ENCODE measurements around the gene WASHC2C. TPM values are rescaled to one million over a fixed set of nuclear protein-coding genes. Genes with fewer than 3 reads are reported as not detected.
"Not testable (repeated sequence)": the region's sequence is repeated elsewhere in the genome, so short reads cannot be mapped to it uniquely, and the experiment has no call there.

The WASHC2C gene
- 10 to 100 TPM in 11 of 12 donors, not detected in 1; 19.7 to 49.2 (median 24.6) TPM for polyA plus RNA-seq (ENCODE audit: insufficient read length in 12 of 12)
- long read RNA-seq, donor 1, partial matches to known transcripts, result 45 of 53 reads
- long read RNA-seq, donor 1, other reads (novel, unspliced or antisense), result 5 of 53 reads
- long read RNA-seq, donor 2, full-length matches to known transcripts, result 2 of 7 reads
- long read RNA-seq, donor 2, partial matches to known transcripts, result 0 of 7 reads
- long read RNA-seq, donor 2, other reads (novel, unspliced or antisense), result 5 of 7 reads
- long read RNA-seq, donor 3, result 0 reads
- long read RNA-seq, donor 4, partial matches to known transcripts, result 5 of 5 reads
- long read RNA-seq, donor 4, other reads (novel, unspliced or antisense), result 0 of 5 reads
- long read RNA-seq, donor 5, result 0 reads
- long read RNA-seq, donor 6, result 0 reads
- long read RNA-seq, donor 7, partial matches to known transcripts, result 8 of 8 reads
- long read RNA-seq, donor 7, other reads (novel, unspliced or antisense), result 0 of 8 reads
- long read RNA-seq, donor 8, partial matches to known transcripts, result 0 of 1 reads
- long read RNA-seq, donor 8, other reads (novel, unspliced or antisense), result 0 of 1 reads
- long read RNA-seq, donor 9, result 0 reads
- long read RNA-seq, donor 10, partial matches to known transcripts, result 10 of 10 reads
- long read RNA-seq, donor 10, other reads (novel, unspliced or antisense), result 0 of 10 reads
- long read RNA-seq, donor 11, result 0 reads

DNA sequence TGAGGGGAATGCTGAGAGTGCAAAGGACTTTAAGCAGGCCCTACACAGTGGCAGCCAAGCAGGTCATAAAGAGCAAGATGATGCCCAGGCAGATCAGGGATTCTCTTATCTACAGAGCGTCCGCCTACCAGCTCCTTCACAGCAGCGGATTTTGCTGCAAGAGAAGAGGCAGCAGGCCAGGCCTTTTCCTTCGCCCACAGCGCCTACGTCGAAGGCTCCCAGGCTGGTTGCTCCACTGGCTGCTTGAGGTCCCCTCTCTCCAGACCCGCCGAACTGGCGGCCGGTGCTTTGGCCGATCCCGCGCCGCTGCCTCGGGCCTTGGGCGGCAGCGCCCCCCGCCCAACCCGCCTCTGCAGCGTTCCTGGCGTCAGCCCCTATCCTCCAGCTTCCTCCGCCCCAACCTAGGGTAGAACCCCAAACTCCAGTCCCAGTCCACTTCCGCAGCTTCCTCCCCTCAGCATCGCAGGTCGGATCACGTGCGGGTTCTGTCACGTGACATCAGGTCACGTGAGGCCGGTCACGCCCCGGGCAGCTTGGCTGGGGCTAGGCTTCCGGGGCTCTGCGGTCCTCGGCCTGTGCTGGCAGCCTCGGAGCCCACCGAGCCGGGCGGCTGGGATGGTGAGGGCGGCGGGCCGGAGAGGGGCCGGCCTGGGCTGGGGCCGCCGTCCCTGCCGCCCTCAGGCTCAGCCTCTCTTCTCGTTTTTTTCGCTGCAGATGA, at the start of gene WASHC2C:
TSS of gene WASHC2C (plus strand) at position 564 of the 718 bp plus-strand sequence. CDS start at position 616, 52 bp downstream.
- peak; percentile 32 for DNase-seq

DNA sequence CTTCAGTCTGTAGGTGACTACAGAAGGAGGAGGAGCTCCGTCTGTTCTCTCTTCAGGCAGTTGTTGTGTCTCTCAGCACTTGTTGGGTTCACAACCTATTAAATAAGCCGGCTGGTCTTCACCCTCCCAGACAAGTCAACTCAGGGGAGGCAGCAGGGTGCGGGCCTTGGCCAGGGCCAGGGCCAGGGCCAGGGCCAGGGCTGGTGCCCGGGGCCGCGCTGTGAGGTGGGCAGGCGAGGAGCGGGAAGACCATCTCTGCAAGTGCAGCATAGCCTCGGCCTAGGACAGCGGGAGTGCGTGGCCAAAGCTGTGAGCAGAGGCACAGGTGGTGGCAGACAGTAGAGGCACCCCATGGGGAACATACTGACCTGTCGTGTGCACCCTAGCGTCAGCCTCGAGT, 48.6 kb upstream of the WASHC2C start:
- DNase-seq, result not testable (repeated sequence)

DNA sequence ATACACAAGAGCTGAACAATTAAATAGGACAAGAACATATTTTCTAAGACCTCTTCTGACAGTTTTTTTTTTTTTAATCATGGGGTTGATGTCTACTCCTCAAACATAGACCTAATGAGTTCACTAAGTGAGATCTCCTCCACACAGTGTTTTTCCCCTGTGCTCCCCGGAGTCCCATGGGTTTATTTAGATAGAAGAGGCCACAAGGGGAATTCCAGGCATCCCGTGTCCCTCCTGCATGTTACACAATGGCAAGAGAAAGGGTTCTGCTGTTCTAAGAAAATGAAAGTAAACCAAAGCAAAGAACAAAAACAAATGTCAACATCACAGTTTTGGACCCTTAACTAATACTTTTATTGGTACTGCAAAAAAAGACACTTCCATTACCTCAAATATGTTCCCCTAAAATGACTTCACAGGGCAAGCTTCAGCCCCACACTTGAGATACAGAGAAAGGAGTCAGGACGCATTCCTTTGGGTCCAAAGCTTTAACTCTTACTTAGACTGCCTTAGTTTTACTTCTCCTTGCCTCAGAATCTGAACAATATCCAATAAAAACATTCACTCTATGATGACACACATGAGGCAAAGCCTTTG, 16.8 kb upstream of the WASHC2C start:
- DNase-seq, result not testable (repeated sequence)

GRCh38 chr10:45711223-45711622, 15.8 kb upstream of the WASHC2C start:
- not testable (repeated sequence) for DNase-seq

- DNase-seq, result not testable (repeated sequence)
These were observed 10.0 kb upstream of the WASHC2C start for GRCh38 chr10:45717053-45717452.

DNA sequence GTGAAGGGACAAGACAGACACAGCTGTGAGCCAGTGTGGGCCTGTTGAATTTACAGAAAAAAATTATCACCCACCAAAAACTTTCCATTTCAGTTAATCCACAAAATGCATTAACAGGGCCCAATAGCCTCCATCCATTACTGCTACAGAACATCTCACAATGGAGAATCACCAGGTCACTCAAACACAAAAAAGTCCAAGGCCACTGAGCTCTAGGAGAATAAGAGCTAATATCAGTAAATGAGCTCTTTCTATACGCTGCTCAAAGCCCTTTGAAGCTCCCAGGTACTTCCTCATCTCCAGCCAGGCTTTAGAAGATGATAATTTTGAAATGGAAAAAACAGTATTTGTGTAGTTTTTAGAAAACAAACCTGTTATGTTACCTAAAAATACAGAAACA, 9.4 kb upstream of the WASHC2C start:
- DNase-seq, result not testable (repeated sequence)

- not testable (repeated sequence) for DNase-seq
These were observed 5.6 kb upstream of the WASHC2C start for GRCh38 chr10:45721503-45721902.

DNA sequence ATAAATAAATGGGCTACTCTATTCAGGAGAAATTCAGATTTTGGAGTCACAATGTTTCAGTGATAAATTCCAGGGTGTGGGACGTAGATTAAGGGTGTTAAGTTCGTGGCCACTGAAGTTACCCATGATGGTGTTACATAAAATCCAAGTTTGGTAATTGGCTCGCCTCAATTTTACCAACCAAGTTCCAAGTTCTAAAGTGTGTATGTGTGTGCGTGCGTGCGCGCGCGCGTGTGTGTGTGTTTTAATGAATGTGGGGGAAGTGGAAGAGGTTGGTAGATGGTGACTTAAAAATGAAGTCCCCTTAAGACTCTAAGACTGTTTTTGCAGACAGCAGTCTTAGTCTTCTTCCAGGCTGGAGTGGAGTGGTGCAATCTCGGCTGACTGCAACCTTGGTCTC, 3.2 kb upstream of the WASHC2C start:
- not testable (repeated sequence) for DNase-seq

- not testable (repeated sequence) for DNase-seq
These were observed 427 bp downstream of the WASHC2C start for GRCh38 chr10:45727421-45727965.

GRCh38 chr10:45734449-45734848, 7.4 kb downstream of the WASHC2C start:
- DNase-seq, result not testable (repeated sequence)

DNA sequence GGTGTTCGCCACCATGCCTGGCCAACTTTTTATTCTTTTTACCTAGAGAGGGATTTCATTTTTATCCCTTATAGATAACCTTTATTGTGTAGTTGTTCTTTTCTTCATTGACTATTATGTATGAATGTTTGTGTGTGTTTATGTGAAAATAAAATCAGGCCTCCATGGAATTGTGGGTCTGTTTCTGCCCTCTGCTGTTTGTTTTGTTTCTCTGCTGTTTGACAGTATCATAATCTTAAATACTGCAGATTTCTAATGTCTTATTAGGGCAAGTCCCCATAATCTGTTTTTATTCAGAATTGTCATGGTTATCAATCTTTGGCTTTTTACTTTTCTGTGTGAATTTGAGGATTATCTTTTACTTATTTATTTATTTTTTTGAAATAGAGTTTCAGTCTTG, 7.8 kb downstream of the WASHC2C start:
- not testable (repeated sequence) for DNase-seq

DNA sequence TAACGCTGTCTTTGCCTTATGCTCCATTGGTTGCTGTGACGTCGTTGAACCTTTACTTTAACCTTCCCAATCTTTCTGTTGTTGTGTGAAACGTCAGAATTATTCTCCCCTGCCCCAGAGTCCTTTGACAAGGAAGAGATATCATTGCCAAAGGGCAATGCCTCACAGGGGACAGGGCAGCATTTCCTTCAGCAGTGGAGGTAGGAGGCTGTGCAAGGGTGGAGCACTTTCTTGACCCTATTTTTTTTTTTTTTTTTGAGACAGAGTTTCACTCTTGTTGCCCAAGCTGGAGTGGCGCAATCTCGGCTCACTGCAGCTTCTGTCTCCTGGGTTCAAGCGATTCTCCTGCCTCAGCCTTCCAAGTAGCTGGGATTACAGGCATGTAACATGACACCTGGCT, 14.5 kb downstream of the WASHC2C start:
- not testable (repeated sequence) for DNase-seq

- not testable (repeated sequence) for DNase-seq
These were observed 14.9 kb downstream of the WASHC2C start for GRCh38 chr10:45742014-45742413.

- DNase-seq, result not testable (repeated sequence)
These were observed 24.1 kb downstream of the WASHC2C start for GRCh38 chr10:45751141-45751540.

- DNase-seq, result not testable (repeated sequence)
These were observed 25.1 kb downstream of the WASHC2C start for GRCh38 chr10:45752210-45752609.

DNA sequence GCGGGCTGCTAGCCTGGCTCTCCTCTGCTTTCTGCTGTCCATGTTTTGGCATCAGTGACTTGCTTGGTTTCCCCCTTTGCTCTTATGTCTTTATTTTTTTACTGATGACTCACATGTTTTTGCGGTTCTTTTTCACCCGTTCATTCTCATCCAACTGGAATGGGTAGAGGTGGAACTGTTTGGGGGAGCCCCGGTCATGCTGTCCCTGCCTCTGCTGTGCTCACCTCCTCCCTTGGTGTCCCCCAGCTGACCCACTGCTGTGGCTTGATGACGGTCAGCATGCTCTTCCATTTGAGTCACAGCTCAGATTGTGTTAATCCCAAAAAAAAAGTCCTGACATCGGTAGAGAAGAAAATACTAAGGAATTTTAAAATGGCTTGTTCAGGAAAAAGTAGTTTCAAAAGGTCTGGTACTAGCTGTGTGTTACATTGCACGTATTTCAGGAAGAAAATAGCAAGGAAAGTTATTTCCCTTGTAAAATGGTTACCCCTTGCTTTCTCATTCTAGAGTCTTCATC, 27.0 kb downstream of the WASHC2C start:
- DNase-seq, result not testable (repeated sequence)

DNA sequence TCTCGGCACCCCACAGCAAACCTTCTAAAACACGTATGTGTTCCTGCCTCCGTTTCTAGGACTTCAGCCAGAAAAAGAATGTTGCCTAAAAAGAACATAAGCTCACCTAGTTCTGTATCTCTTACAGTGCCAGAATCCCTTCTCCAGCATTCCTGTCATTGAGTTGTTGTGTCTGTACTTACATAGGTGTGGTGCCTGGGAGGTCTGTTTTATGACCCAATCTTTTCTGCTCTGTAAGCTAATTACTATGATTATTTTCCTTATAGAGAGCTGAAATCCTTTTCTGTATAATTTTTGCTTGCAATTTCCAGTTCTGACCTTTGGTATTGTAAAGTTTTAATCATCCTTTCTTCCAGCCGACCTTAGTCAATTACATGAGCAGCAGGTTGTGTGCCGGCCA, 28.0 kb downstream of the WASHC2C start:
- not testable (repeated sequence) for DNase-seq

GRCh38 chr10:45756065-45756464, 29.0 kb downstream of the WASHC2C start:
- not testable (repeated sequence) for DNase-seq

- not testable (repeated sequence) for DNase-seq
These were observed 30.8 kb downstream of the WASHC2C start for GRCh38 chr10:45757661-45758396.

DNA sequence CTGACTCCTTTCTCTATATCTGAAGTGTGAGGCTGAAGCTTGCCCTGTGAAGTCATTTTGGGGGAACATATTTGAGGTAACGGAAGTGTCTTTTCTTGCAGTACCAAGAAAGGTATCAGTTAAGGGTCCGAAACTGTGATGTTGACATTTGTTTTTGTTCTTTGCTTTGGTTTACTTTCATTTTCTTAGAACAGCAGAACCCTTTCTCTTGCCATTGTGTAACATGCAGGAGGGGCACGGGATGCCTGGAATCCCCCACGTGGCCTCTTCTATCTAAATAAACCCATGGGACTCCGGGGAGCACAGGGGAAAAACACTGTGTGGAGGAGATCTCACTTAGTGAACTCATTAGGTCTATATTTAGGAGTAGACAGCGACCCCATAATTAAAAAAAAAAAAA, 34.6 kb downstream of the WASHC2C start:
- not testable (repeated sequence) for DNase-seq
